GM19240 (cell line): ENCODE measurements around the gene FLVCR2.

ENCODE experiments used
- DNase-seq: peaks from one replicate; pipeline ENCODE4 v3.0.0; 2011; ENCODE audit warnings: low spot score; ENCODE audit not compliant: insufficient read length

The FLVCR2 gene

GRCh38 chr14:75628816-75629215, 50.4 kb downstream of the FLVCR2 start:
- no peak for DNase-seq

GRCh38 chr14:75630695-75631452, 52.5 kb downstream of the FLVCR2 start:
- DNase-seq = no peak

GRCh38 chr14:75631453-75631831, 53.0 kb downstream of the FLVCR2 start:
- DNase-seq = no peak

GRCh38 chr14:75634848-75635247, 56.4 kb downstream of the FLVCR2 start:
- no peak for DNase-seq

GRCh38 chr14:75636100-75636692, 57.8 kb downstream of the FLVCR2 start:
- DNase-seq = no peak

GRCh38 chr14:75640876-75641275, 62.5 kb downstream of the FLVCR2 start:
- DNase-seq = no peak

- DNase-seq = no peak
These were observed 65.6 kb downstream of the FLVCR2 start for GRCh38 chr14:75643985-75644384.

GRCh38 chr14:75645056-75645455, 66.6 kb downstream of the FLVCR2 start:
- no peak for DNase-seq

GRCh38 chr14:75646762-75647161, 68.3 kb downstream of the FLVCR2 start:
- DNase-seq = no peak

- no peak for DNase-seq
These were observed 69.2 kb downstream of the FLVCR2 start for GRCh38 chr14:75647640-75648039.

- no peak for DNase-seq
These were observed 69.8 kb downstream of the FLVCR2 start for GRCh38 chr14:75648066-75648838.

- no peak for DNase-seq
These were observed 70.9 kb downstream of the FLVCR2 start for GRCh38 chr14:75649337-75649736.

GRCh38 chr14:75649773-75650172, 71.4 kb downstream of the FLVCR2 start:
- no peak for DNase-seq

GRCh38 chr14:75650253-75651058, 72.0 kb downstream of the FLVCR2 start:
- DNase-seq = no peak

GRCh38 chr14:75653563-75653962, 75.1 kb downstream of the FLVCR2 start:
- DNase-seq = no peak

GRCh38 chr14:75654127-75654732, 75.8 kb downstream of the FLVCR2 start:
- DNase-seq = peak; percentile 59

GRCh38 chr14:75655235-75655634, 76.8 kb downstream of the FLVCR2 start:
- no peak for DNase-seq

- DNase-seq = no peak
These were observed 78.9 kb downstream of the FLVCR2 start for GRCh38 chr14:75657331-75657730.

- no peak for DNase-seq
These were observed 80.5 kb downstream of the FLVCR2 start for GRCh38 chr14:75658957-75659356.

GRCh38 chr14:75660238-75660629, 81.8 kb downstream of the FLVCR2 start:
- DNase-seq = no peak
